CD14-positive monocyte (primary cell): Measurements from ENCODE around the gene ACOT7. TPM values are rescaled to one million over a fixed set of nuclear protein-coding genes. Genes with fewer than 3 reads are reported as not detected.

ENCODE experiments used
- DNase-seq, 3 donors: peaks; one replicate each; pipeline ENCODE4 v3.0.0-alpha.2; 2011 to 2022
- H2AFZ ChIP-seq: 2 replicates; pipeline ENCODE4 v1.6.0; 2012; ENCODE audit warnings: mild to moderate bottlenecking, low read depth, low read length, inconsistent platforms; ENCODE audit not compliant: insufficient read depth, poor library complexity, severe bottlenecking
- H3K27ac ChIP-seq, 2 donors: 1 replicate in 1 of 2; 2 replicates in 1 of 2; pipeline ENCODE4 v1.5.1; 2012 to 2013; ENCODE audit warnings: low read length in 2 of 2, control low read depth in 1 of 2, inconsistent platforms in 1 of 2, low read depth in 1 of 2, mild to moderate bottlenecking in 1 of 2
- H3K27me3 ChIP-seq, 2 donors: one replicate each; pipeline versions ENCODE4 v1.6.0 to v1.6.1; 2011 to 2013; ENCODE audit warnings: low read length in 2 of 2; ENCODE audit not compliant: control insufficient read depth in 2 of 2, insufficient read depth in 2 of 2
- H3K36me3 ChIP-seq, 2 donors: replicated peaks in 1 of 2; 1 replicate in 1 of 2; 2 replicates in 1 of 2; pipeline versions ENCODE4 v1.5.1 to v1.6.1; 2012 to 2013; ENCODE audit warnings: low read length in 2 of 2, control low read depth in 1 of 2, inconsistent platforms in 1 of 2, mild to moderate bottlenecking in 1 of 2; ENCODE audit not compliant: insufficient read depth in 2 of 2, control insufficient read depth in 1 of 2
- H3K4me1 ChIP-seq, 2 donors: 1 replicate in 1 of 2; 2 replicates in 1 of 2; pipeline versions ENCODE4 v1.5.1 to v1.6.1; 2012 to 2013; ENCODE audit warnings: low read length in 2 of 2, control low read depth in 1 of 2, inconsistent platforms in 1 of 2, mild to moderate bottlenecking in 1 of 2, moderate library complexity in 1 of 2; ENCODE audit not compliant: insufficient read depth in 2 of 2, control insufficient read depth in 1 of 2
- H3K4me2 ChIP-seq: replicated peaks from 2 replicates; pipeline ENCODE3; 2012; ENCODE audit warnings: low read length, moderate library complexity, mild to moderate bottlenecking; ENCODE audit not compliant: poor library complexity, severe bottlenecking; ENCODE audit errors: extremely low read depth
- H3K4me3 ChIP-seq, 3 experiments: fragments of 200-600 bp in 1 of 3; sonication (generic) in 1 of 3; replicated peaks in 1 of 3; 1 replicate in 2 of 3; 2 replicates in 1 of 3; pipeline ENCODE4 v1.5.1; 2011 to 2013; ENCODE audit warnings: low read length in 3 of 3, mild to moderate bottlenecking in 3 of 3, control low read depth in 2 of 3, low read depth in 2 of 3, inconsistent platforms in 1 of 3, moderate library complexity in 1 of 3
- H3K79me2 ChIP-seq: 2 replicates; pipeline ENCODE4 v1.6.0; 2012; ENCODE audit warnings: mild to moderate bottlenecking, control low read depth, inconsistent platforms, low read length, moderate library complexity; ENCODE audit not compliant: insufficient read depth
- H3K9ac ChIP-seq: 2 replicates; pipeline ENCODE4 v1.6.0; 2017; ENCODE audit warnings: low read length, mild to moderate bottlenecking; ENCODE audit not compliant: insufficient read depth, poor library complexity, severe bottlenecking
- H3K9me3 ChIP-seq, 2 donors: replicated peaks in 1 of 2; 1 replicate in 1 of 2; 2 replicates in 1 of 2; pipeline versions ENCODE4 v1.5.1 to v1.6.1; 2012 to 2013; ENCODE audit warnings: low read length in 2 of 2, control low read depth in 1 of 2; ENCODE audit not compliant: control insufficient read depth in 1 of 2, insufficient read depth in 1 of 2
- H4K20me1 ChIP-seq: 2 replicates; pipeline ENCODE4 v1.6.0; 2012; ENCODE audit warnings: mild to moderate bottlenecking, low read length, control low read depth, moderate library complexity; ENCODE audit not compliant: insufficient read depth
- H3K27ac Mint-ChIP-seq, 7 donors: one replicate each; pipeline ENCODE4 v1.8.0; 2020; ENCODE audit warnings: mild to moderate bottlenecking in 7 of 7, mixed read lengths in 7 of 7, moderate library complexity in 6 of 7, inconsistent platforms in 2 of 7
- H3K27me3 Mint-ChIP-seq, 3 donors: one replicate each; pipeline ENCODE4 v1.8.0; 2021 to 2022; ENCODE audit warnings: low read depth in 3 of 3, mild to moderate bottlenecking in 3 of 3, mixed read lengths in 3 of 3, moderate library complexity in 3 of 3, inconsistent platforms in 1 of 3
- H3K36me3 Mint-ChIP-seq, 2 donors: one replicate each; pipeline ENCODE4 v1.8.0; 2020; ENCODE audit warnings: mixed read lengths in 2 of 2, inconsistent platforms in 1 of 2, mild to moderate bottlenecking in 1 of 2
- H3K4me1 Mint-ChIP-seq: one replicate; pipeline ENCODE4 v1.8.0; 2020; ENCODE audit warnings: mild to moderate bottlenecking, mixed read lengths
- H3K4me3 Mint-ChIP-seq, 2 donors: one replicate each; pipeline ENCODE4 v1.8.0; 2020; ENCODE audit warnings: mild to moderate bottlenecking in 2 of 2, mixed read lengths in 2 of 2, moderate library complexity in 1 of 2
- H3K9me3 Mint-ChIP-seq, 7 donors: one replicate each; pipeline ENCODE4 v1.8.0; 2020 to 2022; ENCODE audit warnings: mixed read lengths in 7 of 7, mild to moderate bottlenecking in 6 of 7, moderate library complexity in 6 of 7, inconsistent platforms in 2 of 7
- WGBS: methylation state at CpG from one replicate; pipeline ENCODE4 v1.1.5; 2013; ENCODE audit warnings: missing lambda C conversion rate; ENCODE audit not compliant: insufficient coverage; 5-methylcytosine and 5-hydroxymethylcytosine counted together
- intact Hi-C, 2 donors: fragments of 100-400 bp; cut with micrococcal nuclease; formaldehyde crosslinking; loops; one replicate each; pipeline versions ENCODE4 v1.15.0 to v1.15.1; 2023
- polyA plus RNA-seq, 3 donors: library from polyadenylated mRNA; depleted of rRNA in 1 of 3; unstranded in 2 of 3; stranded (reverse) in 1 of 3; fragments of 300-500 nt in 2 of 3; fragments of >200 nt in 1 of 3; fragmentation: Illumina TruSeq in 2 of 3; gene quantifications; 1 replicate in 2 of 3; 2 replicates in 1 of 3; pipeline ENCODE4 v1.2.3, GENCODE V29; 2012 to 2021
- TF ChIP-seq, protein P1 (sequence below): fragments of 200-600 bp; IDR thresholded peaks from one replicate; pipeline ENCODE4 v1.8.0; 2022; ENCODE audit warnings: antibody characterized with exemption, mild to moderate bottlenecking

Gene ACOT7
- polyA plus RNA-seq, 3 donors, result 0.63 to 4.3 (median 1.4) TPM

DNA sequence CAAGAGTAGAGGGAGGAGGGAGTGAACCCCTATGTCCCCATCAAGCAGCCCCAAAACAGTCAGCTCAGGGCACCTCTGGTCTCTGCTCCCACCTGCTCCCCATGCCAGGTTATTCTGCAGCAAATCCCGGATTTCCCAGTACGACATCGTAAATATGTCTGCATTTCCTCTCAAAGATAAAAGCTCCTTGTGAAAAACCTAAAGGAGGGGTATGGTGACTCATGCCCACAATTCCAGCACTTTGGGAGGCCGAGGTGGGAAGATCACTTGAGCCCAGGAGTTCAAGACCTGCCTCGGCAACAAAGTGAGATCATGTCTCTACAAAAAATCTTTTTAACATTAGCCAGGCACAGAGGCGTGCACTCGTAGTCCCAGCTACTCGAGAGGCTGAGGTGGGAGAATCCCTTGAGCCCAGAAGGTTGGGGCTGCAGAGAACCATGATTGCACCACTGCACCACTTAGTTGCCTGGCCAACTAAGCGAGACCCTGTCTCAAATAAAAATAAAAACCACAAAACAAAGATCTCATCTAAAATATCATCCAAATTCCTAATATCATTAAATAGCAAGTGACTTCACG lies 7.1 kb downstream of the ACOT7 start:
- Mint-ChIP-seq H3K4me1 (peaks cover 5% of the 10 kb centered on the region), H3K27ac (no peak overlapping the region), H3K4me3 (no peak overlapping the region), H3K27me3 (peaks cover 0 to 1% (median 0%) of the 10 kb centered on the region in 3 donors), H3K36me3 (no peaks in the 10 kb centered on the region), H3K9me3 (peaks cover 3 to 13% (median 8%) of the 10 kb centered on the region in 7 donors)
- peaks cover 0 to under 1% of the 10 kb centered on the region in 2 donors for H3K4me1 ChIP-seq
- peaks cover 0 to 5% of the 10 kb centered on the region in 2 donors for H3K9me3 ChIP-seq
- H3K4me2 ChIP-seq, result no peak overlapping the region
- H3K4me3 ChIP-seq, result no peak overlapping the region
- no peak for DNase-seq
- H3K27me3 ChIP-seq, result no peaks in the 10 kb centered on the region
- intact Hi-C loops, result no loop called here
- TF ChIP-seq, protein P1, sequence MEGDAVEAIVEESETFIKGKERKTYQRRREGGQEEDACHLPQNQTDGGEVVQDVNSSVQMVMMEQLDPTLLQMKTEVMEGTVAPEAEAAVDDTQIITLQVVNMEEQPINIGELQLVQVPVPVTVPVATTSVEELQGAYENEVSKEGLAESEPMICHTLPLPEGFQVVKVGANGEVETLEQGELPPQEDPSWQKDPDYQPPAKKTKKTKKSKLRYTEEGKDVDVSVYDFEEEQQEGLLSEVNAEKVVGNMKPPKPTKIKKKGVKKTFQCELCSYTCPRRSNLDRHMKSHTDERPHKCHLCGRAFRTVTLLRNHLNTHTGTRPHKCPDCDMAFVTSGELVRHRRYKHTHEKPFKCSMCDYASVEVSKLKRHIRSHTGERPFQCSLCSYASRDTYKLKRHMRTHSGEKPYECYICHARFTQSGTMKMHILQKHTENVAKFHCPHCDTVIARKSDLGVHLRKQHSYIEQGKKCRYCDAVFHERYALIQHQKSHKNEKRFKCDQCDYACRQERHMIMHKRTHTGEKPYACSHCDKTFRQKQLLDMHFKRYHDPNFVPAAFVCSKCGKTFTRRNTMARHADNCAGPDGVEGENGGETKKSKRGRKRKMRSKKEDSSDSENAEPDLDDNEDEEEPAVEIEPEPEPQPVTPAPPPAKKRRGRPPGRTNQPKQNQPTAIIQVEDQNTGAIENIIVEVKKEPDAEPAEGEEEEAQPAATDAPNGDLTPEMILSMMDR, result no peak
- H2AFZ ChIP-seq, result no peak overlapping the region
- H3K79me2 ChIP-seq, result peaks cover 3% of the 10 kb centered on the region
- H4K20me1 ChIP-seq, result no peaks in the 10 kb centered on the region
- H3K9ac ChIP-seq, result no peak overlapping the region
- 92% methylated on average over 8 of the region's 10 CpGs for WGBS
- H3K27ac ChIP-seq, result no peak overlapping the region
- H3K36me3 ChIP-seq, result no peaks in the 10 kb centered on the region

DNA sequence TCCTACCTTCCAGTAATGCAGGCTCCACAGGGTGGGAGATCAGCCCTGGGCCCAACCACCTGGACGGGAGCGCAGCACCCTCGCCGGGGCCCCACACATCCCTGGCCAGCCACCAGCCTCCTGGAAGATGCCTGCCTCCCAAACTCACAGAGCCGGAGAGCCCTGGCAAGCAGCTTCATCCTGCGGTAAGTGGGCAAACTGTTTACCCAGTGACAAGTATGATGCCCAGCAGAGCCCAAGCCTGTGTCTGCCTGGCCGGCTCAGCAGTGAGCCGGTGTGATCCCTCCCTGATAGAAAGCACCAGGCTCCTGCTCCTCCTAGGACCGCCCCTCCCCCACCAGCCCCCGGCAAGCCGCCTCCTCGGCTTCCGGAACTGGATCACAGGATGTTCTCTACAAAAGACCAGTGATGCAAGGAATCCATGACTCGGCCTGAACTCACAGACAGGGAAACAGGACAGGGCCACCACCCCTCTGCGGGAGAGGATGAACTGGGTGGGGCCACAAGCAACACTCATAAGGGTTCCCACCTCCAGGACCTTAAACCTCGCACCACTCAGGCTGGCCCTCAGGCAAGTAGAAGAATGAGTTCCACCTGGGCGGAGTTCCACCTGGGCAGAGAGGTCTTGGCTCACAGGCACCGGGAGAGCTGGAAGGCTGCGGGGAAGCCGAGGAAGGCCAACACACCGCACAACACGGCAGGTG lies 7.9 kb downstream of the ACOT7 start:
- H3K27me3 ChIP-seq, result no peaks in the 10 kb centered on the region
- 85% methylated on average over 18 of the region's 22 CpGs for WGBS
- no peaks in the 10 kb centered on the region for H4K20me1 ChIP-seq
- DNase-seq, result no peak
- no peaks in the 10 kb centered on the region for H3K4me1 ChIP-seq
- H3K4me1 Mint-ChIP-seq, result peaks cover 4% of the 10 kb centered on the region
- TF ChIP-seq, protein P1, result no peak
- intact Hi-C loops, result no loop called here
- H3K27ac ChIP-seq, result no peak overlapping the region
- H3K36me3 Mint-ChIP-seq, result no peaks in the 10 kb centered on the region
- peaks cover 0 to 1% (median 0%) of the 10 kb centered on the region in 3 donors for H3K27me3 Mint-ChIP-seq
- H3K9me3 Mint-ChIP-seq, result peaks cover 3 to 13% (median 8%) of the 10 kb centered on the region in 7 donors
- H2AFZ ChIP-seq, result no peak overlapping the region
- peak overlapping the region in 1 of 7 donors; percentile 21 for H3K27ac Mint-ChIP-seq
- no peak overlapping the region for H3K4me3 ChIP-seq
- H3K9me3 ChIP-seq, result peaks cover 0 to 5% of the 10 kb centered on the region in 2 donors
- no peak overlapping the region for H3K9ac ChIP-seq
- H3K4me3 Mint-ChIP-seq, result no peak overlapping the region
- no peaks in the 10 kb centered on the region for H3K36me3 ChIP-seq
- H3K79me2 ChIP-seq, result peaks cover 3% of the 10 kb centered on the region
- no peak overlapping the region for H3K4me2 ChIP-seq
